GM06990 (cell line): Measurements from ENCODE around the gene HS1BP3.

Experiments used
- DNase-seq: peaks from one replicate; pipeline ENCODE4 v3.0.0-alpha.2; 2011; ENCODE audit not compliant: insufficient read length; ENCODE audit errors: extremely low read depth
- H3K27me3 ChIP-seq: replicated peaks from 2 replicates; pipeline ENCODE4 v1.6.0; 2011; ENCODE audit warnings: low read length; ENCODE audit not compliant: control insufficient read depth, insufficient read depth
- H3K36me3 ChIP-seq: 2 replicates; pipeline ENCODE4 v1.5.1; 2011; ENCODE audit warnings: low read length; ENCODE audit not compliant: control insufficient read depth, insufficient read depth
- H3K4me3 ChIP-seq: replicated peaks from 2 replicates; pipeline ENCODE4 v1.5.1; 2011; ENCODE audit warnings: low read depth, mild to moderate bottlenecking, control low read depth, low read length
- CTCF ChIP-seq: IDR thresholded peaks from 2 replicates; pipeline ENCODE4 v1.5.1; 2011; ENCODE audit warnings: low read length, control low read depth, mild to moderate bottlenecking, inconsistent platforms; ENCODE audit not compliant: insufficient read depth, poor library complexity, severe bottlenecking

The HS1BP3 gene

GRCh38 chr2:20609995-20610357 is 40.9 kb downstream of the HS1BP3 start:
- TF ChIP-seq CTCF, result no peak
- DNase-seq, result no peak
- Histone ChIP-seq H3K27me3 (no peaks in the 10 kb centered on the region), H3K4me3 (no peak overlapping the region), H3K36me3 (no peaks in the 10 kb centered on the region)

DNA sequence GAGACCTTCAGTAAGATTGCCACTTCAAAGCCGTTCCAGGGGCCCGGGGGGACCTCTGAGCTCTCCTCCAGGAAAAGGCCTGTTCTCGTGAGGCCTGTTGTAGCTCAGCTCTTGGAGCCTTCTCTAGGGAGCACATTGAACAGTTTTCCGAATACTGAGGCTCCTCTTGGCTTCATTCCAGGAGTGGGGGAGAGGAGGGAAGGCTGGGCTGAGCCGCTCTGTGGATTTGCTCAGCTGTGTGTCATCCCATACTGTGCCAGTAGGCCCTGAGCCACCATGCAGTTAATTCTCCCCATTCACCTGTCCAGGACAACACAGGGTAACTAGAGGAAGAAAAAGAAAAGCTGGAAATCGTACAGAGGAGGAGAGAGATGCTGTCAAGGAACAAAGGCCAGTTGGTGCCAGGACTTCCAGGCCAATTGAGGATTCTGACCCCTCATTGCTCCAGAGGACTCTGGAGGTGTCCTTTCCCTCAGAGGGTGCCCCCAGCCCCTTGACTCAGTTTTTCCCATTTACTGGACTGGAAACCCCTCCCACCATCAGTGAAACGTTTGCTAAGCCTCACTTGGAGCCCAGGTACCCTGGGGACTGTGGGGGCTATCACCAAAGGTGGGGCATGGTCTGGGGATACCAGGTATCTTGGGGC is 41.4 kb downstream of the HS1BP3 start:
- H3K4me3 ChIP-seq, result no peak overlapping the region
- no peaks in the 10 kb centered on the region for H3K27me3 ChIP-seq
- DNase-seq, result no peak
- no peak for TF ChIP-seq CTCF
- H3K36me3 ChIP-seq, result no peaks in the 10 kb centered on the region

GRCh38 chr2:20608666-20609348 is 42.1 kb downstream of the HS1BP3 start:
- TF ChIP-seq CTCF, result no peak
- DNase-seq, result no peak

GRCh38 chr2:20607446-20607845 is 43.5 kb downstream of the HS1BP3 start:
- H3K4me3 ChIP-seq, result no peak overlapping the region
- no peak for DNase-seq
- no peaks in the 10 kb centered on the region for H3K36me3 ChIP-seq
- no peak for TF ChIP-seq CTCF
- no peaks in the 10 kb centered on the region for H3K27me3 ChIP-seq

More at GRCh38 chr2:20608666-20609348, 42.1 kb downstream of the HS1BP3 start:
- Histone ChIP-seq H3K27me3 (no peaks in the 10 kb centered on the region), H3K36me3 (no peaks in the 10 kb centered on the region), H3K4me3 (no peak overlapping the region)

- Histone ChIP-seq H3K27me3 (no peaks in the 10 kb centered on the region), H3K4me3 (no peak overlapping the region), H3K36me3 (no peaks in the 10 kb centered on the region)
- no peak for TF ChIP-seq CTCF
- DNase-seq, result no peak
Observed at GRCh38 chr2:20606198-20606597, 44.7 kb downstream of the HS1BP3 start.

DNA sequence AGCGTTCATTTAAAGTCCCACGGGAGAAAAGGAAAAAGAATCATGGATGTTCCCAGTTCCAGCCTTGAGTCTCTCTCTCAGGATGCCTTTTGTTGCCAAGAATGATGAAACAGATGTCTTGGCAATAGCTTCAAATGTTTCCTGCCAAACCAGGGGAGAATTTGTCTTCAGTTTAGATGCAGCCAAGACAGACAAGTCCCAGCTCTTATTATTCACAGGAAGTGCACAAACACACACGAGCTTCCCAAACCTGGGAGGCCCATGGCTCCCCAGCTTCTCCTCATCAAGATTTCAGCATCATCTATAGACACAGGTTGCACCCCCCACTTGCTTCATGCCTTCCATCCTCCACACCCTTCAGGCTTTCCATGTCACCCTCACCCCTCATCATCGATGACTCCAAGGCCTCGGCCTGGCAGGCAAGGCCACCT is 45.9 kb downstream of the HS1BP3 start:
- no peak for DNase-seq
- TF ChIP-seq CTCF, result no peak
- H3K36me3 ChIP-seq, result no peaks in the 10 kb centered on the region
- no peaks in the 10 kb centered on the region for H3K27me3 ChIP-seq
- no peak overlapping the region for H3K4me3 ChIP-seq
